Hematopoietic multipotent progenitor cell treated with erythropoietin and hydrocortisone succinate and interleukin-3 and kit ligand, for 17 days (in vitro differentiated cells): ENCODE measurements around the gene ZNF736.
"Not testable (repeated sequence)": the region's sequence is repeated elsewhere in the genome, so short reads cannot be mapped to it uniquely, and the experiment has no call there.

ENCODE experiments used
- DNase-seq: peaks from one replicate; pipeline ENCODE4 v3.0.0-alpha.2; 2015; ENCODE audit warnings: low spot score

The ZNF736 gene

GRCh38 chr7:64313740-64314491 lies at the start of gene ZNF736:
TSS of gene ZNF736 (plus strand) at chr7:64313961. CDS start at chr7:64314151, 190 bp downstream.
- peak; percentile 27 for DNase-seq

- no peak for DNase-seq
These were observed 47.3 kb upstream of the ZNF736 start for GRCh38 chr7:64266341-64266919.

GRCh38 chr7:64277630-64278029 lies 36.1 kb upstream of the ZNF736 start:
- DNase-seq: no peak

GRCh38 chr7:64294701-64295420 lies 18.9 kb upstream of the ZNF736 start:
- no peak for DNase-seq

- not testable (repeated sequence) for DNase-seq
These were observed 16.3 kb upstream of the ZNF736 start for GRCh38 chr7:64297418-64297817.

- DNase-seq: no peak
These were observed 12.9 kb upstream of the ZNF736 start for GRCh38 chr7:64300641-64301405.

GRCh38 chr7:64307254-64308015 lies 6.3 kb upstream of the ZNF736 start:
- DNase-seq: peak; percentile 4

- DNase-seq: no peak
These were observed 5.8 kb upstream of the ZNF736 start for GRCh38 chr7:64308016-64308270.

- DNase-seq: no peak
These were observed 3.3 kb upstream of the ZNF736 start for GRCh38 chr7:64310426-64310825.

- DNase-seq: no peak
These were observed 935 bp upstream of the ZNF736 start for GRCh38 chr7:64312826-64313225.

GRCh38 chr7:64314566-64314965 lies 805 bp downstream of the ZNF736 start:
- DNase-seq: no peak

GRCh38 chr7:64316031-64316742 lies 2.4 kb downstream of the ZNF736 start:
- DNase-seq: not testable (repeated sequence)

GRCh38 chr7:64320547-64321513 lies 7.1 kb downstream of the ZNF736 start:
- no peak for DNase-seq

- DNase-seq: not testable (repeated sequence)
These were observed 10.4 kb downstream of the ZNF736 start for GRCh38 chr7:64324166-64324565.

GRCh38 chr7:64348713-64349210 lies 35.0 kb downstream of the ZNF736 start:
- DNase-seq: not testable (repeated sequence)

GRCh38 chr7:64359543-64359942 lies 45.8 kb downstream of the ZNF736 start:
- DNase-seq: no peak

- DNase-seq: no peak
These were observed 57.4 kb downstream of the ZNF736 start for GRCh38 chr7:64371116-64371515.

GRCh38 chr7:64373017-64373416 lies 59.3 kb downstream of the ZNF736 start:
- no peak for DNase-seq

GRCh38 chr7:64400401-64400800 lies 86.6 kb downstream of the ZNF736 start:
- DNase-seq: no peak
